MM.1S (cell line): ENCODE results near the gene MCOLN2.

Experiments
- DNase-seq: peaks from one replicate; pipeline ENCODE4 v3.0.0-alpha.2; 2015
- H2AFZ ChIP-seq: fragments of 300-600 bp; sonication (generic); 2 replicates; pipeline ENCODE4 v1.6.0; 2016; ENCODE audit warnings: antibody characterized with exemption, low read length
- H3F3A ChIP-seq: fragments of 300-600 bp; sonication (generic); 2 replicates; pipeline ENCODE4 v1.6.1; 2016; ENCODE audit warnings: mild to moderate bottlenecking, antibody characterized with exemption, low read length, moderate library complexity, mixed read lengths; ENCODE audit not compliant: insufficient read depth
- H3K27ac ChIP-seq: fragments of 300-600 bp; sonication (generic); 2 replicates; pipeline ENCODE4 v1.5.1; 2016; ENCODE audit warnings: mild to moderate bottlenecking, low read length
- H3K27me3 ChIP-seq: fragments of 300-600 bp; sonication (generic); replicated peaks from 2 replicates; pipeline ENCODE4 v1.6.0; 2016; ENCODE audit warnings: low read length; ENCODE audit not compliant: insufficient read depth
- H3K36me3 ChIP-seq: fragments of 300-600 bp; sonication (generic); replicated peaks from 2 replicates; pipeline ENCODE4 v1.6.1; 2016; ENCODE audit warnings: mild to moderate bottlenecking, low read length, mixed read lengths; ENCODE audit not compliant: insufficient read depth
- H3K4me1 ChIP-seq: fragments of 300-600 bp; sonication (generic); 2 replicates; pipeline ENCODE4 v1.6.1; 2016; ENCODE audit warnings: low read length, mixed read lengths
- H3K4me2 ChIP-seq: fragments of 300-600 bp; sonication (generic); 2 replicates; pipeline ENCODE4 v1.6.0; 2016; ENCODE audit warnings: low read depth, low read length
- H3K4me3 ChIP-seq: fragments of 300-600 bp; sonication (generic); 2 replicates; pipeline ENCODE4 v1.5.1; 2016; ENCODE audit warnings: low read length, mixed read lengths
- H3K79me2 ChIP-seq: fragments of 300-600 bp; sonication (generic); 2 replicates; pipeline ENCODE4 v1.6.1; 2016; ENCODE audit warnings: mixed run types, low read length, mixed read lengths
- H3K9ac ChIP-seq: fragments of 300-600 bp; sonication (generic); 2 replicates; pipeline ENCODE4 v1.6.1; 2016; ENCODE audit warnings: low read length, mixed read lengths
- H3K9me2 ChIP-seq: fragments of 300-600 bp; sonication (generic); replicated peaks from 2 replicates; pipeline ENCODE4 v1.6.1; 2016; ENCODE audit warnings: mild to moderate bottlenecking, low read length, mixed read lengths; ENCODE audit not compliant: insufficient read depth
- H3K9me3 ChIP-seq: fragments of 300-600 bp; sonication (generic); replicated peaks from 2 replicates; pipeline ENCODE4 v1.6.1; 2016; ENCODE audit warnings: mild to moderate bottlenecking, low read length, mixed read lengths; ENCODE audit not compliant: insufficient read depth
- H4K20me1 ChIP-seq: fragments of 300-600 bp; sonication (generic); 2 replicates; pipeline ENCODE4 v1.6.1; 2016; ENCODE audit warnings: mild to moderate bottlenecking, low read length, moderate library complexity, mixed read lengths; ENCODE audit not compliant: insufficient read depth
- EZH2 ChIP-seq: fragments of 300-600 bp; sonication (generic); optimal IDR thresholded peaks from 2 replicates; pipeline ENCODE3; 2017; ENCODE audit warnings: low read depth, mild to moderate bottlenecking, antibody characterized with exemption, low read length, mixed read lengths
- EZH2phosphoT487 ChIP-seq: fragments of 300-600 bp; sonication (generic); IDR thresholded peaks from 2 replicates; pipeline ENCODE4 v1.6.1; 2018; ENCODE audit warnings: antibody characterized with exemption, low read length
- TF ChIP-seq, protein P1 (sequence below): fragments of 300-600 bp; sonication (generic); IDR thresholded peaks from 2 replicates; pipeline ENCODE4 v1.5.1; 2016; ENCODE audit warnings: antibody characterized with exemption, low read length, mixed read lengths

Gene MCOLN2

GRCh38 chr1:84985365-84985764 is 11.5 kb downstream of the MCOLN2 start:
- Histone ChIP-seq H3K27me3 (no peaks in the 10 kb centered on the region), H3K36me3 (no peaks in the 10 kb centered on the region), H3K9me2 (no peaks in the 10 kb centered on the region), H4K20me1 (no peaks in the 10 kb centered on the region), H3K79me2 (no peaks in the 10 kb centered on the region), H3K4me2 (no peak overlapping the region), H3K27ac (no peak overlapping the region), H2AFZ (no peak overlapping the region), H3K4me3 (no peak overlapping the region), H3K9ac (no peak overlapping the region), H3F3A (no peaks in the 10 kb centered on the region), H3K4me1 (no peaks in the 10 kb centered on the region), H3K9me3 (no peaks in the 10 kb centered on the region)
- TF ChIP-seq EZH2 (no peak), EZH2phosphoT487 (no peak)
- TF ChIP-seq, protein P1, sequence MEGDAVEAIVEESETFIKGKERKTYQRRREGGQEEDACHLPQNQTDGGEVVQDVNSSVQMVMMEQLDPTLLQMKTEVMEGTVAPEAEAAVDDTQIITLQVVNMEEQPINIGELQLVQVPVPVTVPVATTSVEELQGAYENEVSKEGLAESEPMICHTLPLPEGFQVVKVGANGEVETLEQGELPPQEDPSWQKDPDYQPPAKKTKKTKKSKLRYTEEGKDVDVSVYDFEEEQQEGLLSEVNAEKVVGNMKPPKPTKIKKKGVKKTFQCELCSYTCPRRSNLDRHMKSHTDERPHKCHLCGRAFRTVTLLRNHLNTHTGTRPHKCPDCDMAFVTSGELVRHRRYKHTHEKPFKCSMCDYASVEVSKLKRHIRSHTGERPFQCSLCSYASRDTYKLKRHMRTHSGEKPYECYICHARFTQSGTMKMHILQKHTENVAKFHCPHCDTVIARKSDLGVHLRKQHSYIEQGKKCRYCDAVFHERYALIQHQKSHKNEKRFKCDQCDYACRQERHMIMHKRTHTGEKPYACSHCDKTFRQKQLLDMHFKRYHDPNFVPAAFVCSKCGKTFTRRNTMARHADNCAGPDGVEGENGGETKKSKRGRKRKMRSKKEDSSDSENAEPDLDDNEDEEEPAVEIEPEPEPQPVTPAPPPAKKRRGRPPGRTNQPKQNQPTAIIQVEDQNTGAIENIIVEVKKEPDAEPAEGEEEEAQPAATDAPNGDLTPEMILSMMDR: no peak
- DNase-seq: no peak

DNA sequence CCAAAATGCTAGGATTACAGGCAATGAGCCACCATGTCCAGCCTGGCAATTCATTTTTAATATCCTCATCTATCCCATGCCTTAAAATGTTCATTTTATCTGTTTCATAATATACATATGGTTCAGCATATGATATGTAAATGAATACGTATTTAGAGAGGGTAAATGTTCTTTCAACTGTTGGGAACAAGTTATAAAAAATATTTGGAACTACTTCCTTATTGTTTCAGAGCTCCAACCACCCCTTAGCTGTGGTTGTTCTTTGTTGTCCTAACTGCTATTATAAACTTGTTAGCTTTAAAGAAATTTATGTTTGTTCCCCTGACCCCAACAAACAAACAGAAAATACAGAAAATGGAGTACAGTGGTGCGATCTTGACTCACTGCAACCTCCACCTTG is 14.5 kb downstream of the MCOLN2 start:
- no peaks in the 10 kb centered on the region for H3K4me1 ChIP-seq
- H3K27me3 ChIP-seq: no peaks in the 10 kb centered on the region
- H3K36me3 ChIP-seq: no peaks in the 10 kb centered on the region
- H3K4me2 ChIP-seq: no peak overlapping the region
- H4K20me1 ChIP-seq: no peaks in the 10 kb centered on the region
- H3K27ac ChIP-seq: no peak overlapping the region
- TF ChIP-seq EZH2phosphoT487 (no peak), EZH2 (no peak)
- TF ChIP-seq, protein P1: no peak
- H3K4me3 ChIP-seq: no peak overlapping the region
- no peak overlapping the region for H2AFZ ChIP-seq
- no peaks in the 10 kb centered on the region for H3K79me2 ChIP-seq
- no peak overlapping the region for H3K9ac ChIP-seq
- DNase-seq: no peak
- H3K9me3 ChIP-seq: no peaks in the 10 kb centered on the region
- H3F3A ChIP-seq: no peaks in the 10 kb centered on the region
- no peaks in the 10 kb centered on the region for H3K9me2 ChIP-seq

GRCh38 chr1:84975035-84975434 is 21.9 kb downstream of the MCOLN2 start:
- Histone ChIP-seq H3K27ac (no peak overlapping the region), H3K4me3 (no peak overlapping the region), H3K79me2 (no peaks in the 10 kb centered on the region), H3K4me2 (no peak overlapping the region), H3K9me3 (no peaks in the 10 kb centered on the region), H4K20me1 (no peaks in the 10 kb centered on the region), H2AFZ (no peak overlapping the region), H3K9me2 (no peaks in the 10 kb centered on the region), H3K27me3 (no peaks in the 10 kb centered on the region), H3F3A (no peaks in the 10 kb centered on the region), H3K4me1 (no peaks in the 10 kb centered on the region), H3K9ac (no peak overlapping the region), H3K36me3 (no peaks in the 10 kb centered on the region)
- TF ChIP-seq EZH2phosphoT487 (no peak), EZH2 (no peak)
- TF ChIP-seq, protein P1: no peak
- DNase-seq: no peak
